ENCODE data around the gene PCDHA11.
"Not testable (repeated sequence)": the region's sequence is repeated elsewhere in the genome, so short reads cannot be mapped to it uniquely, and the experiment has no call there.

Gene PCDHA11

DNA sequence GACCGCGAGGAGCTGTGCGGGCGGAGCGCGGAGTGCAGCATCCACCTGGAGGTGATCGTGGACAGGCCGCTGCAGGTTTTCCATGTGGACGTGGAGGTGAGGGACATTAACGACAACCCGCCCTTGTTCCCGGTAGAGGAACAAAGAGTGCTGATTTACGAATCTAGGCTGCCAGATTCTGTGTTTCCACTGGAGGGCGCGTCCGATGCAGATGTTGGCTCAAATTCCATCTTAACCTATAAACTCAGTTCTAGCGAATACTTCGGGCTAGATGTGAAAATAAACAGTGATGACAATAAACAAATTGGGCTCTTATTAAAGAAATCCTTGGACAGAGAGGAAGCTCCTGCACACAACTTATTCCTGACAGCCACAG is 40.4 kb upstream of the PCDHA11 start:
- DNase-seq (ENCODE audit: low read depth), result no peak
- TF ChIP-seq, protein P1, sequence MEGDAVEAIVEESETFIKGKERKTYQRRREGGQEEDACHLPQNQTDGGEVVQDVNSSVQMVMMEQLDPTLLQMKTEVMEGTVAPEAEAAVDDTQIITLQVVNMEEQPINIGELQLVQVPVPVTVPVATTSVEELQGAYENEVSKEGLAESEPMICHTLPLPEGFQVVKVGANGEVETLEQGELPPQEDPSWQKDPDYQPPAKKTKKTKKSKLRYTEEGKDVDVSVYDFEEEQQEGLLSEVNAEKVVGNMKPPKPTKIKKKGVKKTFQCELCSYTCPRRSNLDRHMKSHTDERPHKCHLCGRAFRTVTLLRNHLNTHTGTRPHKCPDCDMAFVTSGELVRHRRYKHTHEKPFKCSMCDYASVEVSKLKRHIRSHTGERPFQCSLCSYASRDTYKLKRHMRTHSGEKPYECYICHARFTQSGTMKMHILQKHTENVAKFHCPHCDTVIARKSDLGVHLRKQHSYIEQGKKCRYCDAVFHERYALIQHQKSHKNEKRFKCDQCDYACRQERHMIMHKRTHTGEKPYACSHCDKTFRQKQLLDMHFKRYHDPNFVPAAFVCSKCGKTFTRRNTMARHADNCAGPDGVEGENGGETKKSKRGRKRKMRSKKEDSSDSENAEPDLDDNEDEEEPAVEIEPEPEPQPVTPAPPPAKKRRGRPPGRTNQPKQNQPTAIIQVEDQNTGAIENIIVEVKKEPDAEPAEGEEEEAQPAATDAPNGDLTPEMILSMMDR (IDR thresholded peaks at IDR 0.05; ENCODE audit: control insufficient read depth, extremely low read depth, insufficient read depth), result peak; percentile 38; the same call in 1 of the 2 replicates
- no peak overlapping the region for H3K4me3 ChIP-seq (ENCODE audit: low read depth, low read length)

DNA sequence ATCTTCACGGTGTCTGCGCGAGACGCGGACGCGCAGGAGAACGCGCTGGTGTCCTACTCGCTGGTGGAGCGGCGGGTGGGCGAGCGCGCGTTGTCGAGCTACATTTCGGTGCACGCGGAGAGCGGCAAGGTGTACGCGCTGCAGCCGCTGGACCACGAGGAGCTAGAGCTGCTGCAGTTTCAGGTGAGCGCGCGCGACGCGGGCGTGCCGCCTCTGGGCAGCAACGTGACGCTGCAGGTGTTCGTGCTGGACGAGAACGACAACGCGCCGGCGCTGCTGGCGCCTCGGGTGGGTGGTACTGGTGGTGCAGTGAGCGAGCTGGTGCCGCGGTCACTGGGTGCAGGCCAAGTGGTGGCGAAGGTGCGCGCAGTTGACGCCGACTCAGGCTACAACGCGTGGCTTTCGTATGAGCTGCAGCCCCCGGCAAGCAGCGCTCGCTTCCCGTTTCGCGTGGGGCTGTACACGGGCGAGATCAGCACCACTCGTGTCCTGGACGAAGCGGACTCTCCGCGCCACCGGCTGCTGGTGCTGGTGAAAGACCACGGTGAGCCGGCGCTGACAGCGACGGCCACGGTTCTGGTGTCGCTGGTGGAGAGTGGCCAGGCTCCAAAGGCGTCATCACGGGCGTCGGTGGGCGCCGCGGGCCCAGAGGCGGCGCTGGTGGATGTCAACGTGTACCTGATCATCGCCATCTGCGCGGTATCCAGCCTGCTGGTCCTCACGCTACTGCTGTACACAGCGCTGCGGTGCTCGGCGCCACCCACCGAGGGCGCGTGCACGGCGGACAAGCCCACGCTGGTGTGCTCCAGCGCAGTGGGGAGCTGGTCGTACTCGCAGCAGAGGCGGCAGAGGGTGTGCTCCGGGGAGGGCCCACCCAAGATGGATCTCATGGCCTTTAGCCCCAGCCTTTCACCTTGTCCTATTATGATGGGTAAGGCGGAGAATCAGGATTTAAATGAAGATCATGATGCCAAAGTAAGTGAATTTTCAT is 39.0 kb upstream of the PCDHA11 start:
- H3K4me3 ChIP-seq (ENCODE audit: low read depth, low read length); DNase-seq (ENCODE audit: low read depth): not testable (repeated sequence)

DNA sequence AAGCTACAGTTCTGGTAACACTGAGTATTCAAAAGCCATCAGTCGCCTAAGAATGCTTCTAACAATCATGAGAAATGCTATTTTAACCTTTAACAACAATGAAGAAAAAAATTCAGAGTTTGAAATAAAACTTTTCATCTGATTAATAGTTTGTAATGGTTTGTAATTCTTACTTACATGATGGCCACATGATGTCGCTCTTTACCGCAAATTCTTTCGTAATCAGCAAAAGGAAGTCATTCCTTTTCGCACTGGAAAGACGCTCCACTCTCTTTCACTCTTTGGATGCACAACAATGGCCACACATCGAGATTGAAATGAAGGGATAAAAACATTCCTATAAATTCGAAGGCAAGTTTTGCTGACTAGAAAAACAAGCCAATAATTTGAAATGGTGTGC is 34.8 kb upstream of the PCDHA11 start, which contains the start of gene PCDHA7:
TSS of gene PCDHA7 (plus strand) at position 277 of the 400 bp plus-strand sequence. CDS start at position 392, 115 bp downstream.
- H3K4me3 ChIP-seq (ENCODE audit: low read depth, low read length), result no peak within 1 kb of the TSS
- no peak for DNase-seq (ENCODE audit: low read depth)
- TF ChIP-seq, protein P1 (IDR thresholded peaks at IDR 0.05; ENCODE audit: control insufficient read depth, extremely low read depth, insufficient read depth), result peak; percentile 29; the same call in 1 of the 2 replicates

DNA sequence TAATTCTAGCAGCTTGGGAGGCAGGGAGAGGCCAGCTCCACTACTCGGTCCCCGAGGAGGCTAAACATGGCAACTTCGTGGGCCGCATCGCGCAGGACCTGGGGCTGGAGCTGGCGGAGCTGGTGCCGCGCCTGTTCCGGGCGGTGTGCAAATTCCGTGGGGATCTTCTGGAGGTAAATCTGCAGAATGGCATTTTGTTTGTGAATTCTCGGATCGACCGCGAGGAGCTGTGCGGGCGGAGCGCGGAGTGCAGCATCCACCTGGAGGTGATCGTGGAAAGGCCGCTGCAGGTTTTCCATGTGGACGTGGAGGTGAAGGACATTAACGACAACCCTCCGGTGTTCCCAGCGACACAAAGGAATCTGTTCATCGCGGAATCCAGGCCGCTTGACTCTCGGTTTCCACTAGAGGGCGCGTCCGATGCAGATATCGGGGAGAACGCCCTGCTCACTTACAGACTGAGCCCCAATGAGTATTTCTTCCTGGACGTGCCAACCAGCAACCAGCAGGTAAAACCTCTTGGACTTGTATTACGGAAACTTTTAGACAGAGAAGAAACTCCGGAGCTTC is 34.2 kb upstream of the PCDHA11 start:
- not testable (repeated sequence) for H3K4me3 ChIP-seq (ENCODE audit: low read depth, low read length); DNase-seq (ENCODE audit: low read depth)

DNA sequence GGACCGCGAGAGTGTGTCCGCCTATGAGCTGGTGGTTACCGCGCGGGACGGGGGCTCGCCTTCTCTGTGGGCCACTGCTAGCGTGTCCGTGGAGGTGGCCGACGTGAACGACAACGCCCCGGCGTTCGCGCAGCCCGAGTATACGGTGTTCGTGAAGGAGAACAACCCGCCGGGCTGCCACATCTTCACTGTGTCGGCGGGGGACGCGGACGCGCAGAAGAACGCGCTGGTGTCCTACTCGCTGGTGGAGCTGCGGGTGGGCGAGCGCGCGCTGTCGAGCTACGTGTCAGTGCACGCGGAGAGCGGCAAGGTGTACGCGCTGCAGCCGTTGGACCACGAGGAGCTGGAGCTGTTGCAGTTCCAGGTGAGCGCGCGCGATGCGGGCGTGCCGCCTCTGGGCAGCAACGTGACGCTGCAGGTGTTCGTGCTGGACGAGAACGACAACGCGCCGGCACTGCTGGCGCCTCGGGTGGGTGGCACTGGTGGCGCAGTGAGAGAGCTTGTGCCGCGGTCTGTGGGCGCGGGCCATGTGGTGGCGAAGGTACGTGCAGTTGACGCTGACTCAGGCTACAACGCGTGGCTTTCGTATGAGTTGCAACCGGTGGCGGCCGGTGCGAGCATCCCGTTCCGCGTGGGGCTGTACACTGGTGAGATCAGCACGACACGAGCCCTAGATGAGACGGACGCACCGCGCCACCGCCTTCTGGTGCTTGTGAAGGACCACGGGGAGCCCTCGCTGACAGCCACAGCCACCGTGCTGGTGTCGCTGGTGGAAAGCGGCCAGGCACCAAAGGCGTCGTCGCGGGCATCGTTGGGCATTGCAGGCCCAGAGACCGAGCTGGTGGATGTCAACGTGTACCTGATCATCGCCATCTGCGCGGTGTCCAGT is 32.9 kb upstream of the PCDHA11 start:
- TF ChIP-seq, protein P1 (IDR thresholded peaks at IDR 0.05; ENCODE audit: control insufficient read depth, extremely low read depth, insufficient read depth), result no peak
- H3K4me3 ChIP-seq (ENCODE audit: low read depth, low read length), result no peak overlapping the region
- DNase-seq (ENCODE audit: low read depth), result no peak

DNA sequence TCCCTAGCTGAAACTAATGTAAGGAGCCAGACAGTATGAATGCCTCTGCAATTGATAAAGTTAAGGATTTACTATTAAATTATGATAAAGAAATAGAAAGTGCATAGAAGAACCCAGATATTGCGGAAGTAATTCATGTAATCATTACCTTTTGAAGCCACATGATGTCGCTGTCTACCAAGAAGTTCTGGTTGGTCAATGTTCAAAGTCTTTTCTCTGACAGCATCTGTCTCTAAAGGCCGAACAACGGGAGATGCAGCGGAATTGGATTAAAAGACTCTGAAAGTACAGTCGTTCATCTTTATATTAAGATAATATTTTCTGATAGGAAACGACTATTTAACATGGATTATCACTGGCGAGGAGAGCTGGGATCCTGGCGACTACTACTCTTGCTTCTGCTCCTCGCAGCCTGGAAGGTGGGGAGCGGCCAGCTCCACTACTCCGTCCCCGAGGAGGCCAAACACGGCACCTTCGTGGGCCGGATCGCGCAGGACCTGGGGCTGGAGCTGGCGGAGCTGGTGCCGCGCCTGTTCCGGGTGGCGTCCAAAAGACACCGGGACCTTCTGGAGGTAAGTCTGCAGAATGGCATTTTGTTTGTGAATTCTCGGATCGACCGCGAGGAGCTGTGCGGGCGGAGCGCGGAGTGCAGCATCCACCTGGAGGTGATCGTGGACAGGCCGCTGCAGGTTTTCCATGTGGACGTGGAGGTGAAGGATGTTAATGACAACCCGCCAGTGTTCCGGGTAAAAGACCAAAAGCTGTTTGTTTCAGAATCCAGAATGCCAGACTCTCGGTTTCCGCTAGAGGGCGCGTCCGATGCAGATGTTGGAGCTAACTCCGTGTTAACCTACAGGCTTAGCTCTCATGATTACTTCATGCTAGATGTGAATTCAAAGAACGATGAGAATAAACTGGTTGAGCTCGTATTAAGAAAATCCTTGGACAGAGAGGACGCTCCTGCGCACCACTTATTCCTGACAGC is 27.5 kb upstream of the PCDHA11 start, which contains the start of gene PCDHA8:
TSS of gene PCDHA8 (plus strand) at position 210 of the 985 bp plus-strand sequence. CDS start at position 345, 135 bp downstream.
- no peak for DNase-seq (ENCODE audit: low read depth)
- H3K4me3 ChIP-seq (ENCODE audit: low read depth, low read length), result no peak within 1 kb of the TSS
- TF ChIP-seq, protein P1 (IDR thresholded peaks at IDR 0.05; ENCODE audit: control insufficient read depth, extremely low read depth, insufficient read depth), result peak; percentile 53

All from LNCaP clone FGC (cell line).